ENCODE data around the gene LPCAT1.
"Not testable (repeated sequence)": the region's sequence is repeated elsewhere in the genome, so short reads cannot be mapped to it uniquely, and the experiment has no call there.

DNA sequence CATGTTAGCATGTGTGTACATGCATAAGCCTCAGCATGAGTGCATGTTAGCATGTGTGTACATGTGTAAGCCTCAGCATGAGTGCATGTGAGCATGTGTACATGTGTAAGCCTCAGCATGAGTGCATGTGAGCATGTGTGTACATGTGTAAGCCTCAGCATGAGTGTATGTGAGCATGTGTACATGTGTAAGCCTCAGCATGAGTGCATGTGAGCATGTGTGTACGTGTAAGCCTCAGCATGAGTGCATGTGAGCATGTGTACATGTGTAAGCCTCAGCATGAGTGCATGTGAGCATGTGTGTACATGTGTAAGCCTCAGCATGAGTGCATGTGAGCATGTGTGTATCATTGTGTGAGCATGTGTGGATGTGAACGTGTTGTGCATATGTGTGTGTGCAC is 64.3 kb downstream of the LPCAT1 start:
- not testable (repeated sequence) for TF ChIP-seq CTCF (IDR thresholded peaks at IDR 0.05; ENCODE audit: insufficient read depth, low read depth, low read length); EZH2 (IDR thresholded peaks at IDR 0.05; ENCODE audit: insufficient read depth, low read length)
